ENCODE results near the gene MARCHF10. TPM values are rescaled to one million over a fixed set of nuclear protein-coding genes. Genes with fewer than 3 reads are reported as not detected.

Gene MARCHF10, protein sequence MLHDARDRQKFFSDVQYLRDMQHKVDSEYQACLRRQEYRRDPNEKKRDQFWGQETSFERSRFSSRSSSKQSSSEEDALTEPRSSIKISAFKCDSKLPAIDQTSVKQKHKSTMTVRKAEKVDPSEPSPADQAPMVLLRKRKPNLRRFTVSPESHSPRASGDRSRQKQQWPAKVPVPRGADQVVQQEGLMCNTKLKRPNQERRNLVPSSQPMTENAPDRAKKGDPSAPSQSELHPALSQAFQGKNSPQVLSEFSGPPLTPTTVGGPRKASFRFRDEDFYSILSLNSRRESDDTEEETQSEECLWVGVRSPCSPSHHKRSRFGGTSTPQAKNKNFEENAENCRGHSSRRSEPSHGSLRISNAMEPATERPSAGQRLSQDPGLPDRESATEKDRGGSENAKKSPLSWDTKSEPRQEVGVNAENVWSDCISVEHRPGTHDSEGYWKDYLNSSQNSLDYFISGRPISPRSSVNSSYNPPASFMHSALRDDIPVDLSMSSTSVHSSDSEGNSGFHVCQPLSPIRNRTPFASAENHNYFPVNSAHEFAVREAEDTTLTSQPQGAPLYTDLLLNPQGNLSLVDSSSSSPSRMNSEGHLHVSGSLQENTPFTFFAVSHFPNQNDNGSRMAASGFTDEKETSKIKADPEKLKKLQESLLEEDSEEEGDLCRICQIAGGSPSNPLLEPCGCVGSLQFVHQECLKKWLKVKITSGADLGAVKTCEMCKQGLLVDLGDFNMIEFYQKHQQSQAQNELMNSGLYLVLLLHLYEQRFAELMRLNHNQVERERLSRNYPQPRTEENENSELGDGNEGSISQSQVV
- total RNA-seq (2022; extraction: Qiagen RNA extraction) = 0.82 to 2.2 TPM (median 1.7 TPM) in 5 replicates

GRCh38 chr17:62807812-62808575, at the start of gene MARCHF10:
TSS of gene MARCHF10 (minus strand) at chr17:62808314. CDS start at chr17:62801735, 6,579 bp downstream.

Other genes with a start within 250 kb of the MARCHF10 start
- gene MRC2, start 180.6 kb downstream of the MARCHF10 start, total RNA-seq (2022; extraction: Qiagen RNA extraction) = 33.7 to 59.4 TPM (median 55.9 TPM) in 5 replicates
- gene TANC2, start 157.9 kb upstream of the MARCHF10 start, total RNA-seq (2022; extraction: Qiagen RNA extraction) = 28.3 to 53.2 TPM (median 40.6 TPM) in 5 replicates

Data from A549 treated with Mapracorat at 1 μM for 4 hours (cell line).